Cerebellar cortex (tissue), 1 donor: ENCODE measurements around the gene FBXL12.
"Not testable (repeated sequence)": the region's sequence is repeated elsewhere in the genome, so short reads cannot be mapped to it uniquely, and the experiment has no call there.

Experiments used
- DNase-seq: peaks from one replicate; pipeline ENCODE4 v3.0.0-alpha.2; 2015; ENCODE audit warnings: low spot score

The FBXL12 gene

DNA sequence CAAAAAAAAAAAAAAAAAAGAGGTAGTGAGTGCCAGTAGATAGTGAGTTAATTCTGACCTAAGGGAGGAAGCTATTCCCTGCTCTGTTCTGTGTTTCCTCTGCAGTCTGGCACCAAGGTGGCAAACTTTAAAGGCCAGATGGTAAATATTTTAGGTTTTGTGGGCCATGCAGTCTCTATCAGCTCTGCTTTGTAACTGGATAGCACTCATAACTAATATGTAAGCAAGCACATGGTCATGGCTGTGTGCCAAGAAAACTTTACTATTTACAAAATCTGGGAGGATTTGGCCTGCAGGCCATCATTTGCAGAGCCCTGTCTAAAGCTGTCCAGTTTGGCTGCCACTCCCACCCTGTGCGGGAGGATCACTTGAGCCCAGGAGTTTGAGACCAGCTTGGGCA, 20.5 kb upstream of the FBXL12 start:
- no peak for DNase-seq

- no peak for DNase-seq
These were observed 19.4 kb upstream of the FBXL12 start for GRCh38 chr19:9838324-9838723.

GRCh38 chr19:9836021-9836420, 17.1 kb upstream of the FBXL12 start:
- DNase-seq = peak; percentile 23

- DNase-seq = no peak
These were observed 16.6 kb upstream of the FBXL12 start for GRCh38 chr19:9835507-9835949.

DNA sequence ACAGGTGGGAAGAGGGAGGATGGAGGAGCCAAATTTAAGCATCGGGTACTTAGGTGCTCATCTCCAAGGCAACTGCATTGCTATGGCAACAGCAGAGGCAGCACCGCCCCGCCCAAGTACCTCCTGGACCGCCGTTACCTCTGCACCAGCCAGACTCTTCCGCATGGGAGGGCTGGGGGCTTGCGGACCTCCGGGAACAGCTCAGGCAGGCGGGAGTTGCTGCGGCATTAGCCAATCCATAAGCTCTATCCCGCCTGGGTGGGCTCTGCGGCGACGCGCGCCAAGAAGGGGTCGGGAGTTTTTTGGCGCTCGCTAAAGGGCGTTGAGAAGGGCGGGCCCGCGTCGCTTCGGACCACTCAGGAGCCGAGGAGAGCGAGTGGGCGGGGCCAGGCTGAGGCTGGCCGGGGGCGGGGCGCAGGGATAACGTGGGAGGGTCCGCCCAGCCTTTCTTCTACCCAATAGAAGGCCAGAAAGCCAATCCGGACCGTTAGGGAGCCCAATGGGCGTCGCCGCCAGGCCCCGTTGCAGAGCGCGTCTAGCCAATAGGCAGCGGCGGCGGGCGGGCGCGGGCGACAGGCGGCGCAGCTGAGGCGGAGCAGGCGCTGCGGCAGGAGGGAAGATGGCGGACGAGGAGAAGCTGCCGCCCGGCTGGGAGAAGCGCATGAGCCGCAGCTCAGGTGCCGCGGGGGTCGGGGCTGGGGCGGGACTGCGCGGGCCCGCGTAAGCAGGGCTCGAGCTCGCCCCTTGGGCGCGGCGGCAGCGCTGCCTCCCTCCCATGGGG, 16.0 kb upstream of the FBXL12 start, which contains the start of gene PIN1:
Gene PIN1, plus strand, starts transcription at position 593 of the 781 bp plus-strand sequence. Its CDS starts 27 bp downstream, at position 620.
- DNase-seq = peak; percentile 99

DNA sequence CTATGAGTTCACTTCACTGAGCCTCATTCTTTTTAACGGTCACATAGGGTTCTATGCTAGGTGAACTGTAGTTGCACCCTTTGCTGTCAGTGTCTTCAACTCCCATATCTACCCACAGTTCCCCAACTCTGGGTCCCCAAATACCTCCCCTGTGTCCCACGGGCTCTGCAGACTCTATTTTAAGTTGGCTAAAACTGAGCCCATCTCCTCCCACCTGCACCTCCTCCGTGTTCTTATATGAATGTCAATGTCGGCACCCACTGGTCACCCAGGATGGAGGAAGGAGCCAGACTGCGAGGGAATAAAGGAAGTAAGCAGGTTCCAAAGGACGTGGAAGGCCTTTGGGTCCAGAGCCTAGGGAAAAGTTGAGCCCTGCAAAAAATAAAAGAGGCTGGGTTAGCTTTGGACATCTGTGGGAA, 15.4 kb upstream of the FBXL12 start:
- DNase-seq = no peak

GRCh38 chr19:9828551-9829063, 9.7 kb upstream of the FBXL12 start:
- DNase-seq = no peak

DNA sequence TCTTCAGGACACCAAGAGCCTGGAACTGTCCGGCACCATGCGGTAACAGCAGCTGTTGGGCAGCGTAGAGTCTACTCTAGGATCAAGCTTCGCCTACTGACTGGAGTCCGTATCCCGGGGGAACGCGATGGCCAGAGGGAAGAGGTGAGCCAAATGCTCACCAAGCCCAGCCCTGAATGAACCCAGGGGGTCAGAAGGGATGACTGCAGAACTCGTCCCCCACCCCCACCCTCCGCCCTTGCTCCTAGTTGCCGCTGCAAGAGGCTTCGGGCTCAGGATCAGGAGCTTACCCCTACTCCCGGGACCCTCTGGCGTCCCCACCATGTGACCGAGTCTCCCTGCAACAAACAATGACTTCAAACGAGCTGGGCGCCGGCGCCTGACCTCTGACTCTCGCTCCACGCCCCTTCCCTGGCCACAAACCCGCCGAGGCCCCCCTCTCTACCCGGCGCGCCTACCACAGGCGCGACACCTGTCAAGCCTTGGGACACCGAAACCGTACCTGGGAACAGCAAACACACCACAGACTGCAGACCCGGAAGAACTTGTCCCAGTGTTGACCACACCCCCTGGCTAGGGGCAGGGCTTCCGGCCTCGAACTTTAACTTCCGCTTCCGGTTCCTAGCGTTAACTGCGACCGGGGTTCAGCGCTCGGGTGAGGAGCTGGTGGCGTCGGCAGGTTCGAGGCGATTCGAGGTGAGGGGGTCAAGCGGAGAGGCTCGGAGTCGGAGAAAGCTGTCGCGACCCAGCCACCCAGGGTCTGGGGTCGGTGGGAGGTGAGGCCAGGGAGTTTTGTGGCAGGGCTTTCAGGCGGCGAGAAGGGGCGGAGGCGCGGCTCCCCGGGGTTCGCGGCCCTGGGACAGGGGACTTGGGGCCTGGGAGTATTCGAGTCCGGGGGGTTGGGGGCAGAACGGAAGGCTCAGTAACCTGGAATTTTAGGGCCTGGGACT, 8.7 kb upstream of the FBXL12 start, which contains the start of gene UBL5:
Gene UBL5, plus strand, starts transcription at position 630 of the 950 bp plus-strand sequence. CDS start 420 bp downstream, outside the sequence.
- peak; percentile 95 for DNase-seq

DNA sequence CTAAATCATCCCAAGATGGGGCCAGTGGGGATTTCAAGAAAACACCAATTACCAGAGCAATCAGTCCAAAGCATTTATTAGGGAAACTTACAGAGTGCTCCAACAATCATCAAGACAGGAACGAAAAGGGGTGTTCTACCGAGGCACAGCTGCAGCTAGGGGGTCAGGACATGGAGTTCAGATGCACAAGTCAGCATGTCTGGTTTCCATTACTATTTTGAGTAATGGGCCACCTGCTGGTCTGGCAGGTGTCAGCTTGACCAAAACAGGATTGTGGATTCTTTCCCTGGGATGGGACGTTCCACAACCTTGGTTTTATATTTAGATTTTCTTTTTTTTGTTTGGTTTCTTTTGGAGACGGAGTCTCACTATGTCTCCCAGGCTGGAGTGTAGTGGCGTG, 4.9 kb upstream of the FBXL12 start:
- DNase-seq = peak; percentile 28

GRCh38 chr19:9820034-9820433, 1.2 kb upstream of the FBXL12 start:
- not testable (repeated sequence) for DNase-seq

- DNase-seq = no peak
These were observed 674 bp upstream of the FBXL12 start for GRCh38 chr19:9819596-9819909.

- DNase-seq = no peak
These were observed 625 bp downstream of the FBXL12 start for GRCh38 chr19:9818175-9818733.

GRCh38 chr19:9811139-9811538, 7.7 kb downstream of the FBXL12 start:
- DNase-seq = no peak

DNA sequence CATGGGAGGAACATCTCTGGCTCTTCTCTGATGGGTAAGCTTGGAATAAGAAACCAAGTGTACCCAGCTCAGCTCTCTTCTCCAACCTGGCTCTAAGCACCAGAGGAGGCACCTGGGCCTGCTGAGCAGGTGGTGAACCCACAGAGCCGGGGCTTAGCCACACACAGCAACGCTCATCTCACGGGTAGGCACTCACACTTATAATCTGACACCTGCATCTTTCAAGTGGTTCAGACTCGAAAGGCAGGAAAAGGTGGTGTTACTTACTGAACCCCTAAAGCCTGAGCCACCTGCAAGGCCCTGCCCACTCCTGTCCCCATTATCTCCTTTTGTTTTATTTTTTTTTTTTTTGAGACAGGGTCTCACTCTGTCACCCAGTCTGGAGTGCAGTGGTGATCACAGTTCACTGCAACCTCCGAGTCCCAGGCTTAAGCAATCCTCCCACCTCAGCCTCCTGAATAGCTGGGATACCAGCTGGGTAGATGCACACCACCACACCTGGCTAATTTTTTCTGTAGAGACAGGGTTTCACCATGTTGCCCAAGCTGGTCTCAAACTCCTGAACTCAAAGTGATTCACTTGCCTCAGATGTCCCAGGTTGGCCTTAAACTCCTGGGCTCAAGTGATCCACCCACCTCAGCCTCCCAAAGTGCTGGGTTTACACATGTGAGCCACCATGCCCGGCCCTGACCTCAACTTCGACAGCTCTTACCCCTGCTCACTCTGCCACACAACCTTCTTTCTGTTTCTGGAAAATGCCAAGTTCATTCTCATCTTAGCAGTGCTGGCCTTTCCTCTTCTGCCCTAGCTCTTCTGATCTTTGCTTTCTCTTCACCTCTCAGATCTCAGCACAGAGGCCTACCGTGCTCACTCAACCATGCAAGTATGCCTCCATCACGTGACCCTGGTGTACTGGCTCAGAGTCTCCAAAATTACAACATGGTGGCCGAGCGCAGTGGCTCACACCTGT, 9.7 kb downstream of the FBXL12 start:
- DNase-seq = no peak

- DNase-seq = no peak
These were observed 12.1 kb downstream of the FBXL12 start for GRCh38 chr19:9806803-9807202.

GRCh38 chr19:9801976-9802375, 16.9 kb downstream of the FBXL12 start:
- no peak for DNase-seq

GRCh38 chr19:9799162-9799561, 19.7 kb downstream of the FBXL12 start:
- DNase-seq = no peak

- DNase-seq = no peak
These were observed 21.0 kb downstream of the FBXL12 start for GRCh38 chr19:9797871-9798270.

GRCh38 chr19:9796113-9796773, 22.6 kb downstream of the FBXL12 start:
- peak; percentile 95 for DNase-seq

GRCh38 chr19:9793071-9793591, 25.7 kb downstream of the FBXL12 start:
- peak; percentile 40 for DNase-seq
